PC-3 (cell line): ENCODE results near the gene DIAPH1. TPM values are rescaled to one million over a fixed set of nuclear protein-coding genes. Genes with fewer than 3 reads are reported as not detected.

ENCODE experiments used
- ATAC-seq: fragments of 200-7000 bp; cut with Tn5 transposase; 2 replicates; pipeline ENCODE4 v1.9.1; 2020; ENCODE audit warnings: mild to moderate bottlenecking, moderate library complexity
- BruUV-seq: library from RNA; stranded (reverse); fragments of 400-500 nt; replicated peaks from 2 replicates; lab custom pipeline; 2021; lab: Mats Ljungman, UMichigan
- CTCF ChIA-PET: fragments of 300-600 bp; sonication (Branson Sonifier 250); formaldehyde crosslinking; loops from one replicate; lab custom pipeline; 2022; ENCODE audit warnings: antibody characterized with exemption; lab: Charles Lee
- POLR2A ChIA-PET: fragments of 300-600 bp; sonication (Branson Sonifier 250); formaldehyde crosslinking; loops from one replicate; lab custom pipeline; 2022; ENCODE audit warnings: antibody characterized with exemption; ENCODE audit not compliant: unreplicated experiment; lab: Charles Lee
- DNase-seq: peaks from one replicate; pipeline ENCODE4 v3.0.0-alpha.2; 2015
- H2AFZ ChIP-seq: fragments of 300-600 bp; sonication (generic); 2 replicates; pipeline ENCODE4 v1.6.0; 2016; ENCODE audit warnings: antibody characterized with exemption, low read length
- H3F3A ChIP-seq: fragments of 300-600 bp; sonication (generic); one replicate; pipeline ENCODE4 v1.6.0; 2017; ENCODE audit warnings: antibody characterized with exemption, low read length, control low read depth, mild to moderate bottlenecking; ENCODE audit not compliant: unreplicated experiment
- H3K27ac ChIP-seq: fragments of 300-600 bp; sonication (generic); 2 replicates; pipeline ENCODE4 v1.5.1; 2016; ENCODE audit warnings: mild to moderate bottlenecking, low read length
- H3K27me3 ChIP-seq: fragments of 300-600 bp; sonication (generic); 2 replicates; pipeline ENCODE4 v1.6.1; 2016; ENCODE audit warnings: low read length, mixed read lengths
- H3K36me3 ChIP-seq: fragments of 300-600 bp; sonication (generic); 2 replicates; pipeline ENCODE4 v1.6.1; 2016; ENCODE audit warnings: low read depth, mixed run types, low read length, mixed read lengths
- H3K4me1 ChIP-seq: fragments of 300-600 bp; sonication (generic); 2 replicates; pipeline ENCODE4 v1.5.1; 2016; ENCODE audit warnings: low read length; ENCODE audit not compliant: insufficient read depth
- H3K4me2 ChIP-seq: fragments of 300-600 bp; sonication (generic); 2 replicates; pipeline ENCODE4 v1.6.0; 2016; ENCODE audit warnings: low read length
- H3K4me3 ChIP-seq: fragments of 300-600 bp; sonication (generic); 2 replicates; pipeline ENCODE4 v1.5.1; 2016; ENCODE audit warnings: mild to moderate bottlenecking, low read length, mixed read lengths
- H3K79me2 ChIP-seq: fragments of 300-600 bp; sonication (generic); 2 replicates; pipeline ENCODE4 v1.6.1; 2017; ENCODE audit warnings: low read length, mixed read lengths
- H3K9ac ChIP-seq: fragments of 300-600 bp; sonication (generic); 2 replicates; pipeline ENCODE4 v1.6.0; 2016; ENCODE audit warnings: mild to moderate bottlenecking, low read length
- H3K9me2 ChIP-seq: fragments of 300-600 bp; sonication (generic); replicated peaks from 2 replicates; pipeline ENCODE4 v1.6.1; 2016; ENCODE audit warnings: mixed run types, low read length, mixed read lengths
- H3K9me3 ChIP-seq: fragments of 300-600 bp; sonication (generic); 2 replicates; pipeline ENCODE4 v1.6.1; 2016; ENCODE audit warnings: low read length, mixed read lengths
- H4K20me1 ChIP-seq: fragments of 300-600 bp; sonication (generic); 2 replicates; pipeline ENCODE4 v1.6.1; 2016; ENCODE audit warnings: low read length, mixed read lengths
- EZH2 ChIP-seq: fragments of 300-600 bp; sonication (generic); IDR thresholded peaks from one replicate; pipeline ENCODE4 v1.6.1; 2017; ENCODE audit warnings: antibody characterized with exemption, mild to moderate bottlenecking, low read length; ENCODE audit not compliant: unreplicated experiment
- EZH2phosphoT487 ChIP-seq: fragments of 300-600 bp; sonication (generic); IDR thresholded peaks from 2 replicates; pipeline ENCODE4 v1.6.1; 2018; ENCODE audit warnings: mild to moderate bottlenecking, antibody characterized with exemption, low read length, borderline replicate concordance
- intact Hi-C: fragments of 100-400 bp; cut with micrococcal nuclease; formaldehyde crosslinking; loops from 2 replicates; pipeline ENCODE4 v1.9.0; 2023
- total RNA-seq: library from RNA; depleted of rRNA; stranded (reverse); fragments of >200 nt; gene quantifications from 2 replicates; pipeline ENCODE4 v1.2.3, GENCODE V29; 2014
- TF ChIP-seq, protein P1 (sequence below): fragments of 300-600 bp; sonication (generic); conservative IDR thresholded peaks from 2 replicates; pipeline ENCODE4 v1.5.1; 2017; ENCODE audit warnings: antibody characterized with exemption, low read depth, mild to moderate bottlenecking, low read length

The DIAPH1 gene
- total RNA-seq, 1 experiment from 2014 or later = 51.9 TPM

DNA sequence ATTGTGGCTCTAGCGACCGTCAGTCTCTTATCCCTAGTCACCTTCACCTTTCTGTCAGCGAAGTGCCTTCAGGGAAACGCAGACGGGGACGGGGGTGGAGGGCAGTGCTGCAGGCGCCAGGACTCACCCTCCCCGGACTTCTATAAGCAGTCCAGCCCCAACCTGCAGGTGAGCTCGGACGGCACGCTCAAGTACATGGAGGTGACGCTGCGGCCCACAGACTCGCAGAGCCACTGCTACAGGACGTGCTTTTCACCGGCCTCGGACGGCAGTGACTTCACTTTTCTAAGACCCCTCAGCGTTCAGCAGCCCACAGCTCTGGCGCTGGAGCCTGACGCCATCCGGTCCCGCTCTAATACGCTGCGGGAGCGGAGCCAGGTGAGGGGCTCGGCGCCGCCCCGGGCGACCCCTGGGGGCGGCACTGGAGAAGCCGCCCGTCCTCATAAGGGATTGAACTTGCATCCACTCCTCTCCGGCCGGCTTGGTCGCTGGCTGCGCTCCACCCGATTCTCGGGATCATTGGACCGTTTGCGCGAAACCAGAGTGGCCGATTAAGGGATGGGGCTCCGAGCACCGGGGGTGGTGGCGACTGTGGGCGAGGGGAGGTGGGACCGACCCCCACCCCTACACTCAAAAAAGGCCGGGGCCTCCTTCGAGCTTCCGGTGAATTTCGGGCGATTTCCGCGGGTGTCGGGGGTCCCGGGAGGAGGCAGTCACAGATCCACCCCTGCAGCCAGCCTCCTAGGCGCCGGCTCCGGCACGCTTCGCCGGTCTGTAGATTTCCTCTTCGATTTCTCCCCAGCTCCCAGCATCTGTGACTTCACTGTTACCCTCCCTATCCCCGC lies 127.3 kb downstream of the DIAPH1 start:
- CTCF ChIA-PET = no interaction called here
- peaks cover 15% of the 10 kb centered on the region; the same call in 1 of the 2 replicates for H3K4me1 ChIP-seq
- no peaks in the 10 kb centered on the region for H3K36me3 ChIP-seq
- H3K4me2 ChIP-seq = no peak overlapping the region
- no peak for ATAC-seq
- H3K27me3 ChIP-seq = no peaks in the 10 kb centered on the region
- no peak overlapping the region for H3K27ac ChIP-seq
- no peak for DNase-seq
- TF ChIP-seq, protein P1, sequence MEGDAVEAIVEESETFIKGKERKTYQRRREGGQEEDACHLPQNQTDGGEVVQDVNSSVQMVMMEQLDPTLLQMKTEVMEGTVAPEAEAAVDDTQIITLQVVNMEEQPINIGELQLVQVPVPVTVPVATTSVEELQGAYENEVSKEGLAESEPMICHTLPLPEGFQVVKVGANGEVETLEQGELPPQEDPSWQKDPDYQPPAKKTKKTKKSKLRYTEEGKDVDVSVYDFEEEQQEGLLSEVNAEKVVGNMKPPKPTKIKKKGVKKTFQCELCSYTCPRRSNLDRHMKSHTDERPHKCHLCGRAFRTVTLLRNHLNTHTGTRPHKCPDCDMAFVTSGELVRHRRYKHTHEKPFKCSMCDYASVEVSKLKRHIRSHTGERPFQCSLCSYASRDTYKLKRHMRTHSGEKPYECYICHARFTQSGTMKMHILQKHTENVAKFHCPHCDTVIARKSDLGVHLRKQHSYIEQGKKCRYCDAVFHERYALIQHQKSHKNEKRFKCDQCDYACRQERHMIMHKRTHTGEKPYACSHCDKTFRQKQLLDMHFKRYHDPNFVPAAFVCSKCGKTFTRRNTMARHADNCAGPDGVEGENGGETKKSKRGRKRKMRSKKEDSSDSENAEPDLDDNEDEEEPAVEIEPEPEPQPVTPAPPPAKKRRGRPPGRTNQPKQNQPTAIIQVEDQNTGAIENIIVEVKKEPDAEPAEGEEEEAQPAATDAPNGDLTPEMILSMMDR = no peak
- TF ChIP-seq EZH2 (no peak), EZH2phosphoT487 (no peak)
- intact Hi-C loops = no loop called here
- H4K20me1 ChIP-seq = no peaks in the 10 kb centered on the region
- no peaks in the 10 kb centered on the region for H3K9me3 ChIP-seq
- POLR2A ChIA-PET = no interaction called here
- no peak overlapping the region for H2AFZ ChIP-seq
- no TSS peak for BruUV-seq
- no peaks in the 10 kb centered on the region for H3K79me2 ChIP-seq
- no peak overlapping the region for H3K4me3 ChIP-seq
- no peak overlapping the region for H3K9ac ChIP-seq
- H3K9me2 ChIP-seq = no peaks in the 10 kb centered on the region
- H3F3A ChIP-seq = no peaks in the 10 kb centered on the region

- intact Hi-C loops = no loop called here
- Histone ChIP-seq H3K9me2 (no peaks in the 10 kb centered on the region), H3K9ac (no peak overlapping the region), H3K4me1 (peaks cover 15% of the 10 kb centered on the region; the same call in 1 of the 2 replicates), H3K9me3 (no peaks in the 10 kb centered on the region), H3K36me3 (no peaks in the 10 kb centered on the region), H3F3A (no peaks in the 10 kb centered on the region), H3K27ac (no peak overlapping the region), H2AFZ (no peak overlapping the region), H3K4me3 (no peak overlapping the region), H3K79me2 (no peaks in the 10 kb centered on the region), H3K4me2 (no peak overlapping the region), H4K20me1 (no peaks in the 10 kb centered on the region), H3K27me3 (no peaks in the 10 kb centered on the region)
- TF ChIP-seq EZH2phosphoT487 = no peak
- TF ChIP-seq EZH2 = no peak
- TF ChIP-seq, protein P1 = no peak
- BruUV-seq = no TSS peak
- DNase-seq (no peak), ATAC-seq (no peak)
- ChIA-PET CTCF (no interaction called here), POLR2A (no interaction called here)
Observed at GRCh38 chr5:141490771-141491170, 128.0 kb downstream of the DIAPH1 start.

DNA sequence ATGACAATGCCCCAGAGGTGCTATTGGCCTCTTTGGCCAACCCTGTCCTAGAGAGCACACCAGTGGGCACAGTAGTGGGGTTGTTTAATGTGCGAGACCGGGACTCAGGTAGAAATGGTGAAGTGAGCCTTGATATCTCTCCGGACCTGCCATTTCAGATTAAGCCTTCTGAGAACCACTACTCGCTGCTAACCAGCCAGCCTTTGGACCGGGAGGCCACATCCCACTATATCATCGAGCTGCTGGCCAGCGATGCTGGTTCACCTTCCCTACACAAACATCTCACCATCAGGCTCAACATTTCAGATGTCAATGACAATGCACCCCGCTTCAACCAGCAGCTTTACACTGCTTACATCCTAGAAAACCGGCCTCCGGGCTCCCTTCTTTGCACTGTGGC lies 128.5 kb downstream of the DIAPH1 start:
- BruUV-seq = no TSS peak
- Histone ChIP-seq H3K27ac (no peak overlapping the region), H3K4me1 (peaks cover 15% of the 10 kb centered on the region; the same call in 1 of the 2 replicates), H3K9me2 (no peaks in the 10 kb centered on the region), H3K9ac (no peak overlapping the region), H3F3A (no peaks in the 10 kb centered on the region), H3K36me3 (no peaks in the 10 kb centered on the region), H2AFZ (no peak overlapping the region), H3K4me2 (no peak overlapping the region), H3K27me3 (no peaks in the 10 kb centered on the region), H3K79me2 (no peaks in the 10 kb centered on the region), H3K9me3 (no peaks in the 10 kb centered on the region), H4K20me1 (no peaks in the 10 kb centered on the region), H3K4me3 (no peak overlapping the region)
- intact Hi-C loops = no loop called here
- ATAC-seq = no peak
- no peak for DNase-seq
- POLR2A ChIA-PET = no interaction called here
- CTCF ChIA-PET = no interaction called here
- TF ChIP-seq, protein P1 = no peak
